ENCODE data around the gene ATXN1.

DNA sequence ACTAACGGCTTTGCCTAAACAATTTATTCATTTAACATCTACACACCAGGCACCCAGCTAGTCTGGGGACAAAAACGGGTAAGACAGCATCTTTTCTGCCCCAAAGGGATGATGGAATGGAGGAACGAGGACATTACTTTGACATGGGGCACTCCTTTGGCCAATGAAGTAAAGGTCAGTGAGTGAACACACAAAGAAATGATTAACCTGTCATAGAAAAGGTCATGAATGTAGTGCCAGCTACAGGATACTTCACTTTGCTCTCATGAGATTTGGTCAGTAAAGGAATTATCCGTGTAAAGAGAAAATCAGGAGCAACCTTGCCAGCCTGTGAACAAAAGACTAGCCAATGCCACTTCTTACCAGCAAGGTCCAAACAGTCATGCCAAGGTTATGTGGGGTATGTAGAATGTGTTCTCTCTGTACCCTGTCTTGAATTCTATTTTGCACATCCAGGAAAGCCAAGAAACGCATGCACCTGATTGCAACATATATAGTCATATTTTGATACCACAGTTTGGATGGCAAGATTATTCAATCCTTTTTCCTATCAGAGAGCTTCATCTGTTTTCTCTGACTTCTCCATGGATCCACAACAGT is 377.6 kb downstream of the ATXN1 start:
- no peak for TF ChIP-seq CTCF (optimal IDR thresholded peaks at IDR 0.05 in 1 of 3, IDR thresholded peaks at IDR 0.05 in 1 of 3, conservative IDR thresholded peaks at IDR 0.05 in 1 of 3; ENCODE audit: extremely low read depth in 1 of 3, insufficient read depth in 2 of 3, low read length in 3 of 3)
- no peak for TF ChIP-seq EZH2 (IDR thresholded peaks at IDR 0.05; ENCODE audit: low read length)

All from keratinocyte (primary cell).